Activated naive CD8-positive, alpha-beta T cell treated with anti-CD3 and anti-CD28 coated beads, Interleukin-2, amount 10 ng/mL, durations not matched to agents 7 days and 5 days (primary cell): ENCODE data around the gene ZNF668. TPM values are rescaled to one million over a fixed set of nuclear protein-coding genes. Genes with fewer than 3 reads are reported as not detected.

Experiments
- ATAC-seq: fragments of 150-1000 bp; cut with Tn5 transposase; one replicate; pipeline ENCODE4 v1.10.0; 2021; ENCODE audit warnings: low read depth, moderate library complexity
- POLR2A ChIA-PET: fragments of 350-600 bp; sonication (Branson Sonifier 250); formaldehyde crosslinking; loops from one replicate; lab custom pipeline; 2021; ENCODE audit warnings: antibody characterized with exemption; lab: Charles Lee
- DNase-seq: peaks from one replicate; pipeline ENCODE4 v3.0.0; 2021
- H3K27ac Mint-ChIP-seq: one replicate; pipeline ENCODE4 v1.8.0; 2022; ENCODE audit warnings: mild to moderate bottlenecking, mixed read lengths
- H3K27me3 Mint-ChIP-seq: one replicate; pipeline ENCODE4 v1.8.0; 2022; ENCODE audit warnings: mild to moderate bottlenecking, moderate library complexity, mixed read lengths
- H3K36me3 Mint-ChIP-seq: one replicate; pipeline ENCODE4 v1.8.0; 2021; ENCODE audit warnings: mild to moderate bottlenecking, mixed read lengths
- H3K4me1 Mint-ChIP-seq: one replicate; pipeline ENCODE4 v1.8.0; 2021; ENCODE audit warnings: mixed read lengths
- H3K4me3 Mint-ChIP-seq: one replicate; pipeline ENCODE4 v1.8.0; 2022; ENCODE audit warnings: mild to moderate bottlenecking, moderate library complexity, mixed read lengths
- H3K9me3 Mint-ChIP-seq: one replicate; pipeline ENCODE4 v1.8.0; 2021; ENCODE audit warnings: mixed read lengths
- total RNA-seq, 2 experiments: library from RNA; stranded (reverse); gene quantifications; one replicate each; pipeline ENCODE4 v1.2.3, GENCODE V29; 2021

ZNF668 gene
- total RNA-seq, 2 experiments from 2014 or later = 17.9 to 20.5 TPM

GRCh38 chr16:31043898-31044481, 30.1 kb downstream of the ZNF668 start:
- DNase-seq = no peak
- no peaks in the 10 kb centered on the region for H3K27me3 Mint-ChIP-seq
- no peak for ATAC-seq
- POLR2A ChIA-PET = interaction anchor here (0.7 to 1.0 kb wide), 2 partner anchors 15 to 17 kb away, joined by 3 to 4 read pairs; no protein-coding TSS in a partner anchor
- peaks cover 2% of the 10 kb centered on the region for H3K4me1 Mint-ChIP-seq
- H3K9me3 Mint-ChIP-seq = peaks cover 2% of the 10 kb centered on the region
- H3K27ac Mint-ChIP-seq = no peak overlapping the region
- no peak overlapping the region for H3K4me3 Mint-ChIP-seq
- H3K36me3 Mint-ChIP-seq = peaks cover 12% of the 10 kb centered on the region

- H3K4me3 Mint-ChIP-seq = no peak overlapping the region
- POLR2A ChIA-PET = interaction anchor here (1.0 to 1.3 kb wide), 2 partner anchors 17 to 31 kb away, joined by 3 to 4 read pairs; partner anchors contain the start of genes ZNF646 and ZNF668
- peaks cover 2% of the 10 kb centered on the region for H3K9me3 Mint-ChIP-seq
- no peak overlapping the region for H3K27ac Mint-ChIP-seq
- ATAC-seq (no peak), DNase-seq (no peak)
- H3K4me1 Mint-ChIP-seq = peaks cover 2% of the 10 kb centered on the region
- H3K36me3 Mint-ChIP-seq = peaks cover 12% of the 10 kb centered on the region
- no peaks in the 10 kb centered on the region for H3K27me3 Mint-ChIP-seq
Observed at GRCh38 chr16:31043352-31043751, 30.7 kb downstream of the ZNF668 start.

- no peak overlapping the region for H3K27ac Mint-ChIP-seq
- no peaks in the 10 kb centered on the region for H3K27me3 Mint-ChIP-seq
- POLR2A ChIA-PET = interaction anchor here (1.3 kb wide), 1 partner anchor 31 kb away, joined by 3 read pairs; the partner anchor contains the start of genes ZNF646 and ZNF668
- ATAC-seq (no peak), DNase-seq (no peak)
- peaks cover 12% of the 10 kb centered on the region for H3K36me3 Mint-ChIP-seq
- peaks cover 2% of the 10 kb centered on the region for H3K4me1 Mint-ChIP-seq
- peaks cover 2% of the 10 kb centered on the region for H3K9me3 Mint-ChIP-seq
- H3K4me3 Mint-ChIP-seq = no peak overlapping the region
Observed at GRCh38 chr16:31042866-31043265, 31.2 kb downstream of the ZNF668 start.

DNA sequence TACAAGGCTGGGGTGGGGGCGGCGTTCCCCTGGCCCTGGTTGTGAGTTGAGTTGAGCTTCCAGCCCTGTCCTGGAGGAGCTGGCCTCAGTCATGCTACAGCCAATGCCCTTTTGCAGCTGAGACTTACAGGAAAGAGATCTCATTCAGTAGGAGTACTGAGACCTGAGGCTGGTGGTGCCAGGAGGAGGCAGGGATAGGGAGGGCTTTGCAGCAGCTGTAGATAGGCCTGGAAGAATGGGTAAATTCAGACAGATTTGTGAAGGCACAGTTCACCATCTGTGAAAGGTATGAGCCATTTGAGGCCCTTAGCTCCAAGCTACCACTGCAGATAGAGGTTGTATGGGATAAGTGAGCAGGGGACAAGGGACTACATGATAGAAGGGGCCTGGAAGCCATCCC, 35.0 kb downstream of the ZNF668 start:
- no peaks in the 10 kb centered on the region for H3K27me3 Mint-ChIP-seq
- peaks cover 12% of the 10 kb centered on the region for H3K36me3 Mint-ChIP-seq
- H3K27ac Mint-ChIP-seq = peak overlapping the region; percentile 39
- peaks cover 10% of the 10 kb centered on the region for H3K4me1 Mint-ChIP-seq
- POLR2A ChIA-PET = no interaction called here
- no peaks in the 10 kb centered on the region for H3K9me3 Mint-ChIP-seq
- ATAC-seq (no peak), DNase-seq (no peak)
- H3K4me3 Mint-ChIP-seq = no peak overlapping the region

DNA sequence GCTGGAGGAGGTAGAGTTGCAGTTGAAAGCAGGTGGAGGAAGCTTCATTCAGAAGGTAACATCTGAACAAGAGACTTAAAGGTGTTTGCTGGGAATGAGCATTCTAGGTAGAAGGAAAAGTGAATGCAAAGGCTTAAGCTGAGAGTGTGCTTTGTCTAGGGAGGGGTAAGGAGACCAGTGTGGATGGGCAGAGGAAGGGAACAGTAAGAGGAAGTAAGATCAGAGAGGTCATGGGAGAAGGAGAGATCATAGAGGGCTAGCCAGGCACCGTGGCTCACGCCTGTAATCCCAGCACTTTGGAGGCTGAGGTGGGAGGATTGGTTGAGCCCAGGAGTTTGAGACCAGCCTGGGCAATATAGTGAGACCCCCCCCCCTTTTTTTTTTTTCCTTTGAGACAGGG, 37.3 kb downstream of the ZNF668 start:
- Mint-ChIP-seq H3K4me3 (no peak overlapping the region), H3K9me3 (no peaks in the 10 kb centered on the region), H3K4me1 (peaks cover 21% of the 10 kb centered on the region), H3K36me3 (peaks cover 10% of the 10 kb centered on the region), H3K27me3 (no peaks in the 10 kb centered on the region), H3K27ac (no peak overlapping the region)
- DNase-seq (no peak), ATAC-seq (no peak)
- POLR2A ChIA-PET = interaction anchor here (0.7 kb wide), 1 partner anchor 48 kb away, joined by 3 read pairs; no protein-coding TSS in a partner anchor

DNA sequence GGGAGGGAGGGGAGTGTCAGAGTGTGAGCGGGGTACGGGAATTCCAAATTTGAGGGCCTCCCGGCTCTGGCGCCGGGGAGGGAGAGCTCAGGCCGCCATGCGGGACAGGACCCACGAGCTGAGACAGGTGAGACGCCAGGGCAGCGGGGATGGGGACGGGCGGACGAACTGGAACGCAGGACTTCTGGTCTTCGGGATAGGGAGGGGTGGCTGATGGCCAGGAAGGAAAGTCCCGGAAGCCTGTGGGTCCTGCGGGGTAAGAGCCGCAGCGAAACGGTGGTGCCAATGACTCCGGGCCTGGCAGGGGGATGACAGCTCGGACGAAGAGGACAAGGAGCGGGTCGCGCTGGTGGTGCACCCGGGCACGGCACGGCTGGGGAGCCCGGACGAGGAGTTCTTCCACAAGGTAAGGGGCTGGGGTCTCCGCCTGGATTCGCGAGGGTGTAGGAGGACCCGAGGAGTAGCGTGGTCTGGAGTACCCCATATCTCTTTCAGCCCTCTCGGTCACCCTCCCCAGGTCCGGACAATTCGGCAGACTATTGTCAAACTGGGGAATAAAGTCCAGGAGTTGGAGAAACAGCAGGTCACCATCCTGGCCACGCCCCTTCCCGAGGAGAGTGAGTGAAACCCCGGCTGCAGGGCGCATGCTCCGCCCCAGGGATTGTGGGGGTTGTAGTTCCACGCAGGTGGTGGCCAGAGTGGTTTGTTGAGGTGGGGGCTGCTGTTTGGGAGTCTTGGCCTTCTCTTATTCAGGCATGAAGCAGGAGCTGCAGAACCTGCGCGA, 40.1 kb downstream of the ZNF668 start:
- peak overlapping the region; percentile 97 for H3K27ac Mint-ChIP-seq
- DNase-seq (peak; percentile 89), ATAC-seq (peak; percentile 55)
- no peaks in the 10 kb centered on the region for H3K27me3 Mint-ChIP-seq
- peaks cover 7% of the 10 kb centered on the region for H3K36me3 Mint-ChIP-seq
- peak overlapping the region; percentile 99 for H3K4me3 Mint-ChIP-seq
- POLR2A ChIA-PET = interaction anchor here (1.8 to 3.6 kb wide), 2 partner anchors 40 to 146 kb away, joined by 7 to 23 read pairs; partner anchors contain the start of genes FUS, ZNF646 and ZNF668
- no peaks in the 10 kb centered on the region for H3K9me3 Mint-ChIP-seq
- H3K4me1 Mint-ChIP-seq = peaks cover 22% of the 10 kb centered on the region

GRCh38 chr16:31032736-31033708, 41.0 kb downstream of the ZNF668 start, which contains the start of gene STX4:
TSS of gene STX4 (plus strand) at chr16:31033558. CDS start at chr16:31033806, 248 bp downstream.
- Mint-ChIP-seq H3K4me1 (peaks cover 22% of the 10 kb centered on the region), H3K9me3 (no peaks in the 10 kb centered on the region), H3K27ac (peak within 1 kb of the TSS; percentile 97), H3K4me3 (peak within 1 kb of the TSS; percentile 99), H3K36me3 (peaks cover 7% of the 10 kb centered on the region), H3K27me3 (no peaks in the 10 kb centered on the region)
- ATAC-seq (peak; percentile 80), DNase-seq (peak; percentile 94)
- POLR2A ChIA-PET = interaction anchor here (1.8 to 3.6 kb wide), 2 partner anchors 41 to 147 kb away, joined by 7 to 23 read pairs; partner anchors contain the start of genes FUS, ZNF646 and ZNF668

GRCh38 chr16:31031276-31031675, 42.8 kb downstream of the ZNF668 start:
- POLR2A ChIA-PET = interaction anchor here (1.7 kb wide), 1 partner anchor 43 kb away, joined by 4 read pairs; the partner anchor contains the start of genes ZNF646 and ZNF668

DNA sequence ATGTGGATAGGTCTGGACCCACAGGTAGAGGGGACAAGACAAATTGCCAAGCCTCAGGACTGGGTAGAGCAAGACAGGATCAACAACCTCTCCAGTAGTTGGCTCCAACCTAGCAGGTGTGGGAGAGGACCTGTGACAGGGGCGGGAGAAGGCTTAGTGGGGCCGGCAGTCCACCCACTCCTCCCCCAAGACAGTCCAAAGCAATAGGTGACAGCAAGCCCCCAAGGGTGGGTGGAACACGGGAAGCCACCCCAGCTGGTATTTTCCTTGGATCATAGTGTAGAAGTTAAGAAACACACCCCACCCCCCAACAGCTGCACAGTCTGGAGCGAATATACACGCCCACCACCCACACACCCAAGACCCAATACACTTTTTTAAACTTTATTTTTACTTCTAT, 44.8 kb downstream of the ZNF668 start:
- DNase-seq (no peak), ATAC-seq (no peak)
- H3K27ac Mint-ChIP-seq = no peak overlapping the region
- POLR2A ChIA-PET = interaction anchor here (0.7 kb wide), 1 partner anchor 145 kb away, joined by 4 read pairs; no protein-coding TSS in a partner anchor
- H3K4me3 Mint-ChIP-seq = no peak overlapping the region
- peaks cover 4% of the 10 kb centered on the region for H3K36me3 Mint-ChIP-seq
- H3K4me1 Mint-ChIP-seq = peaks cover 17% of the 10 kb centered on the region
- no peaks in the 10 kb centered on the region for H3K9me3 Mint-ChIP-seq
- H3K27me3 Mint-ChIP-seq = no peaks in the 10 kb centered on the region

More at GRCh38 chr16:31031276-31031675, 42.8 kb downstream of the ZNF668 start:
- ATAC-seq (no peak), DNase-seq (no peak)
- Mint-ChIP-seq H3K36me3 (peaks cover 7% of the 10 kb centered on the region), H3K4me3 (no peak overlapping the region), H3K27me3 (no peaks in the 10 kb centered on the region), H3K4me1 (peaks cover 22% of the 10 kb centered on the region), H3K9me3 (no peaks in the 10 kb centered on the region), H3K27ac (no peak overlapping the region)

DNA sequence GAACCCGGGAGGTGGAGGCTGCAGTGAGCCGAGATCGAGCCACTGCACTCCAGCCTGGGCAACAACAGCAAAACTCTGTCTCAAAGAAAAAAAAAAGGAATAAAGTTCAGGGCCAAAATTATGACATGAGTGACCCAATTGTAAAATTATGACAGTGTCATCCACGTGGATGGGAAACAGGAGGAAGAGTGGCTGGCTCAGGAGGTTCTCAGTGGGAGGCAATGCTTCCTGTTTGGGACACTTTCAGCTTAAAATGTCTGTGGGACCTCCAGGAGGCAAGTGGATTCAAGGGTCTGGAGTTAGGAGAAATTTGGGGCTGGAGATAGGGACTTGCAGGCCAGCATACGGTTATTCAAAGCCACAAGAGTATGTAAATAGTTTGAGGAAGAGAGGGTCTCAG, 48.7 kb downstream of the ZNF668 start:
- POLR2A ChIA-PET = interaction anchor here (1.4 kb wide), 1 partner anchor 48 kb away, joined by 4 read pairs; the partner anchor contains the start of genes ZNF646 and ZNF668
- Mint-ChIP-seq H3K27me3 (no peaks in the 10 kb centered on the region), H3K4me3 (no peak overlapping the region), H3K4me1 (peaks cover 17% of the 10 kb centered on the region), H3K36me3 (peaks cover 2% of the 10 kb centered on the region), H3K27ac (no peak overlapping the region), H3K9me3 (no peaks in the 10 kb centered on the region)
- no peak for DNase-seq
- ATAC-seq = no peak

GRCh38 chr16:31023627-31024226, 50.3 kb downstream of the ZNF668 start:
- peaks cover 17% of the 10 kb centered on the region for H3K4me1 Mint-ChIP-seq
- peaks cover 2% of the 10 kb centered on the region for H3K36me3 Mint-ChIP-seq
- ATAC-seq (no peak), DNase-seq (no peak)
- H3K27ac Mint-ChIP-seq = no peak overlapping the region
- no peaks in the 10 kb centered on the region for H3K27me3 Mint-ChIP-seq
- H3K9me3 Mint-ChIP-seq = no peaks in the 10 kb centered on the region
- POLR2A ChIA-PET = interaction anchor here (1.5 kb wide), 1 partner anchor 118 kb away, joined by 5 read pairs; no protein-coding TSS in a partner anchor
- no peak overlapping the region for H3K4me3 Mint-ChIP-seq

DNA sequence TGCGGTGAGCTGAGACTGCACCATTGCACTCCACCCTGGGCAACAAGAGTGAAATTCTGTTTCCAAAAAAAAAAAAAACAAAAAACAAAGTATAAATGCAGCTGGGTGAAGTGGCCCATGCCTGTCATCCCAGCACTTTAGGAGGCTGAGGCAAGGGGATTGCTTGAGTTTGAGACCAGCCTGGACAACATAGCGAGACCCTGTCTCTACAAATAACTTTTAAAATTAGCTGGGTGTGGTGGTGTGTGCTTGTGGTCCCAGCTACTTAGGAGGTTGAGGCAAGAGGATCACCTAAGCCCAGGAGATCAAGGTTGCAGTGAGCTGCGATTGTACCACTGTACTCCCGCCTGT, 50.8 kb downstream of the ZNF668 start:
- ATAC-seq (no peak), DNase-seq (no peak)
- Mint-ChIP-seq H3K27ac (peak overlapping the region; percentile 48), H3K36me3 (peaks cover 2% of the 10 kb centered on the region), H3K4me3 (no peak overlapping the region), H3K4me1 (peaks cover 17% of the 10 kb centered on the region), H3K27me3 (no peaks in the 10 kb centered on the region), H3K9me3 (no peaks in the 10 kb centered on the region)
- POLR2A ChIA-PET = interaction anchor here (1.5 kb wide), 2 partner anchors 94 to 119 kb away, joined by 3 to 5 read pairs; partner anchors contain the start of gene KAT8
